Activated naive CD4-positive, alpha-beta T cell treated with anti-CD3 and anti-CD28 coated beads for 36 hours (primary cell): ENCODE results near the gene ACTA2. TPM values are rescaled to one million over a fixed set of nuclear protein-coding genes. Genes with fewer than 3 reads are reported as not detected.
A peak's percentile ranks its signal among the peaks of the same experiment; 100 is the strongest.

ENCODE experiments used
- CTCF ChIA-PET: fragments of 350-600 bp; sonication (Branson Sonifier 250); formaldehyde crosslinking; loops from one replicate; lab custom pipeline; 2021; ENCODE audit warnings: antibody characterized with exemption; lab: Charles Lee
- DNase-seq: peaks from one replicate; pipeline ENCODE4 v3.0.0-alpha.2; 2020
- H3K27ac Mint-ChIP-seq: one replicate; pipeline ENCODE4 v1.8.0; 2021; ENCODE audit warnings: mild to moderate bottlenecking, mixed read lengths
- H3K27me3 Mint-ChIP-seq: one replicate; pipeline ENCODE4 v1.8.0; 2021; ENCODE audit warnings: low read depth, mixed read lengths
- H3K36me3 Mint-ChIP-seq: one replicate; pipeline ENCODE4 v1.8.0; 2021; ENCODE audit warnings: low read depth, mixed read lengths
- H3K4me1 Mint-ChIP-seq: one replicate; pipeline ENCODE4 v1.8.0; 2021; ENCODE audit warnings: low read depth, mixed read lengths
- H3K4me3 Mint-ChIP-seq: one replicate; pipeline ENCODE4 v1.8.0; 2021; ENCODE audit warnings: mild to moderate bottlenecking, moderate library complexity, mixed read lengths
- H3K9me3 Mint-ChIP-seq: one replicate; pipeline ENCODE4 v1.8.0; 2021; ENCODE audit warnings: mixed read lengths
- intact Hi-C: fragments of 100-400 bp; cut with micrococcal nuclease; formaldehyde crosslinking; loops from one replicate; pipeline ENCODE4 v1.15.1; 2023
- total RNA-seq, 2 experiments: library from RNA; stranded (reverse); gene quantifications; one replicate each; pipeline ENCODE4 v1.2.3, GENCODE V29; 2021

The ACTA2 gene
- total RNA-seq, 2 experiments from 2014 or later: 3.6 to 4.0 TPM

- intact Hi-C loops: no loop called here
- H3K4me3 Mint-ChIP-seq: no peak overlapping the region
- DNase-seq: no peak
- no peaks in the 10 kb centered on the region for H3K27me3 Mint-ChIP-seq
- CTCF ChIA-PET: interaction anchor here (0.6 to 6.8 kb wide), 2 partner anchors 14 to 45 kb away, joined by 3 to 63 read pairs; no protein-coding TSS in a partner anchor
- no peaks in the 10 kb centered on the region for H3K36me3 Mint-ChIP-seq
- peaks cover 9% of the 10 kb centered on the region for H3K4me1 Mint-ChIP-seq
- H3K27ac Mint-ChIP-seq: no peak overlapping the region
- no peaks in the 10 kb centered on the region for H3K9me3 Mint-ChIP-seq
These were observed 5.5 kb downstream of the ACTA2 start for GRCh38 chr10:88946965-88947590.

DNA sequence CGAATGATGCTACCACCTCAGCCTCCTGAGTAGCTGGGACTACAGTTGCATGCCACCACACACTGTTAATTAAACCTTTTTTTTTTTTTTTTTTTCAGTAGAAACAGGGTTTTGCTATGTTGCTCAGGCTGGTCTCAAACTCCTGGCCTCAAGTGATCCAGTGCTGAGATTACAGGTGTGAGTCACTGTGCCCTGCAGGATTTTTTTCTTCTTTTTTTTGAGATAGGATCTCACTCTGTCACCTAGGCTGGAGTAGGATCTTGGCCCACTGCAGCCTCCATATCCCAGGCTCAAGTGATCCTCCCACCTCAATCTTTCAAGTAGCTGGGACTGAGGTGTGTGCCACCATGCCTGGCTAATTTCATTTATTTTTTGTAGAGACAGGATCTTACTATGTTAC lies 6.4 kb downstream of the ACTA2 start:
- intact Hi-C loops: no loop called here
- Mint-ChIP-seq H3K9me3 (no peaks in the 10 kb centered on the region), H3K4me1 (peaks cover 9% of the 10 kb centered on the region)

DNA sequence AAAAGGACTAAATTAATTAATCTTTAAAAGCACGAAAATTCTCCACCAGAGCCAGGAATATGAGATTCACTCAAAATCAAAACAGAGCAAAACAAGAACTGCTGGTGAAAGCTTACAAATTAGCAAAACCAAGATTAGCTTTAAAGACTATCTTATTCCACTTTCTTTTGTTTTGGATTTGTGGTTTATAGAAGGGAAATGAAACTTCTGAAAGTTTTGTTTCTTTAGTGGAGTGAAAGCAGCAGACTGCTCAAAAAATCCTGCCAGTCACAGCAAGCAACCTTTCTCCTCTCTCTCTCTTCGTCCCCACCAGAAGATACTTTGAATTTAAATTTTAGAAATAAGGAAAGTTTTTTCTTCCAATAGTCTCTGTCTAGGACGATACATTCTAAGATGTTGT lies 7.8 kb downstream of the ACTA2 start:
- CTCF ChIA-PET: interaction anchor here (0.8 to 6.8 kb wide), 5 partner anchors 12 to 273 kb away, joined by 3 to 63 read pairs (median 5); no protein-coding TSS in a partner anchor
- H3K27ac Mint-ChIP-seq: no peak overlapping the region
- H3K4me1 Mint-ChIP-seq: peaks cover 9% of the 10 kb centered on the region
- no peak overlapping the region for H3K4me3 Mint-ChIP-seq
- H3K36me3 Mint-ChIP-seq: no peaks in the 10 kb centered on the region
- no peaks in the 10 kb centered on the region for H3K27me3 Mint-ChIP-seq
- H3K9me3 Mint-ChIP-seq: no peaks in the 10 kb centered on the region
- DNase-seq: no peak
- intact Hi-C loops: no loop called here

More for the DNA sequence above, 6.4 kb downstream of the ACTA2 start:
- no peak for DNase-seq
- H3K36me3 Mint-ChIP-seq: no peaks in the 10 kb centered on the region
- no peaks in the 10 kb centered on the region for H3K27me3 Mint-ChIP-seq
- H3K4me3 Mint-ChIP-seq: no peak overlapping the region
- CTCF ChIA-PET: interaction anchor here (0.7 to 6.8 kb wide), 3 partner anchors 13 to 261 kb away, joined by 3 to 63 read pairs (median 3); partner anchors contain the start of gene CH25H
- no peak overlapping the region for H3K27ac Mint-ChIP-seq

- no peaks in the 10 kb centered on the region for H3K27me3 Mint-ChIP-seq
- no peak overlapping the region for H3K27ac Mint-ChIP-seq
- CTCF ChIA-PET: interaction anchor here (0.7 to 6.8 kb wide), 6 partner anchors 11 to 274 kb away, joined by 3 to 63 read pairs (median 6); partner anchors contain the start of gene CH25H
- DNase-seq: no peak
- peaks cover 9% of the 10 kb centered on the region for H3K4me1 Mint-ChIP-seq
- no peaks in the 10 kb centered on the region for H3K36me3 Mint-ChIP-seq
- no peaks in the 10 kb centered on the region for H3K9me3 Mint-ChIP-seq
- no peak overlapping the region for H3K4me3 Mint-ChIP-seq
- intact Hi-C loops: no loop called here
These were observed 8.8 kb downstream of the ACTA2 start for GRCh38 chr10:88943778-88944177.

GRCh38 chr10:88941026-88941425 lies 11.5 kb downstream of the ACTA2 start:
- H3K9me3 Mint-ChIP-seq: no peaks in the 10 kb centered on the region
- no peak overlapping the region for H3K27ac Mint-ChIP-seq
- intact Hi-C loops: no loop called here

GRCh38 chr10:88938938-88939337 lies 13.6 kb downstream of the ACTA2 start:
- peaks cover 14% of the 10 kb centered on the region for H3K4me1 Mint-ChIP-seq
- H3K27ac Mint-ChIP-seq: no peak overlapping the region
- CTCF ChIA-PET: interaction anchor here (3.0 kb wide), 1 partner anchor 91 kb away, joined by 10 read pairs; no protein-coding TSS in a partner anchor
- intact Hi-C loops: loop anchor here (5.0 kb wide), 1 partner anchor 623 kb away; no protein-coding TSS in a partner anchor
- no peak overlapping the region for H3K4me3 Mint-ChIP-seq
- H3K27me3 Mint-ChIP-seq: no peaks in the 10 kb centered on the region
- DNase-seq: no peak
- H3K36me3 Mint-ChIP-seq: no peaks in the 10 kb centered on the region
- no peaks in the 10 kb centered on the region for H3K9me3 Mint-ChIP-seq

More at GRCh38 chr10:88941026-88941425, 11.5 kb downstream of the ACTA2 start:
- Mint-ChIP-seq H3K4me3 (no peak overlapping the region), H3K4me1 (peaks cover 13% of the 10 kb centered on the region), H3K36me3 (no peaks in the 10 kb centered on the region), H3K27me3 (no peaks in the 10 kb centered on the region)
- CTCF ChIA-PET: interaction anchor here (1.6 to 6.8 kb wide), 3 partner anchors 8 to 105 kb away, joined by 5 to 63 read pairs (median 6); no protein-coding TSS in a partner anchor
- DNase-seq: no peak

DNA sequence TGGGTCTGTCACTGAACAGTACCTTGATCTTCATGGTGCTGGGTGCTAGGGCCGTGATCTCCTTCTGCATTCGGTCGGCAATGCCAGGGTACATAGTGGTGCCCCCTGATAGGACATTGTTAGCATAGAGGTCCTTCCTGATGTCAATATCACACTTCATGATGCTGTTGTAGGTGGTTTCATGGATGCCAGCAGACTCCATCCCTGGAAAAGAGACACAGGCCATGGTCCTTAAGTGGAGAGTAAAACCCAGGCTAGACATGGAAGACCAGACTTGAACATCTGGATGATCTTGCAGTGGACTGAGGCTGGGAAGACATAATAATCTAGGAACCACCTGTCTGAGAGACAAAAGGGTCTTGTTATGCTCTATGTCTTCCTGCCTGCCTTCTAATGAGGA lies 14.5 kb downstream of the ACTA2 start:
- no peaks in the 10 kb centered on the region for H3K36me3 Mint-ChIP-seq
- no peak overlapping the region for H3K4me3 Mint-ChIP-seq
- no peak for DNase-seq
- H3K27ac Mint-ChIP-seq: no peak overlapping the region
- peaks cover 14% of the 10 kb centered on the region for H3K4me1 Mint-ChIP-seq
- H3K9me3 Mint-ChIP-seq: no peaks in the 10 kb centered on the region
- H3K27me3 Mint-ChIP-seq: no peaks in the 10 kb centered on the region
- CTCF ChIA-PET: interaction anchor here (0.7 to 11.9 kb wide), 9 partner anchors 11 to 281 kb away, joined by 3 to 448 read pairs (median 10); partner anchors contain the start of gene FAS
- intact Hi-C loops: loop anchor here (5.0 kb wide), 1 partner anchor 624 kb away; no protein-coding TSS in a partner anchor

DNA sequence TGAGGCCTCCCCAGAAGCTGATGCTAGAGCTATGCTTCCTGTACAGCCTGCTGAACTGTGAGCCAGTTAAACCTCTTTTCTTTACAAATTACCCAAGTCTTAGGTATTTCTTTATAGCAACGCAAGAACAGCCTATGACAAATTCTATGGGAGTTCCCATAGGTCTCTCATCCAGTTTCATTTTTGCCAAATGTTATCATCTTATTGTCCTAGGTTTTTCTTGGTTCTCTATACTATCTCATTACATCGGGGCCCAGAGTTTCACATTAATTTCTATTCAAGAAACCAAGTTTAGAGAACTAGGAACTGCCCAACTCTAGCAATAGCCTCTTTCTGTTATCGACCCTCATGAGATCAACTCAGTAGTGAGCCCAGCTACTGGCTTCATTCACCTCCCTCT lies 15.9 kb downstream of the ACTA2 start:
- intact Hi-C loops: loop anchor here (5.0 kb wide), 1 partner anchor 626 kb away; no protein-coding TSS in a partner anchor
- no peak overlapping the region for H3K4me3 Mint-ChIP-seq
- no peaks in the 10 kb centered on the region for H3K9me3 Mint-ChIP-seq
- peaks cover 18% of the 10 kb centered on the region for H3K4me1 Mint-ChIP-seq
- no peaks in the 10 kb centered on the region for H3K27me3 Mint-ChIP-seq
- CTCF ChIA-PET: interaction anchor here (0.7 to 11.9 kb wide), 11 partner anchors 48 to 727 kb away, joined by 3 to 448 read pairs (median 10); partner anchors contain the start of gene FAS
- no peaks in the 10 kb centered on the region for H3K36me3 Mint-ChIP-seq
- DNase-seq: no peak
- no peak overlapping the region for H3K27ac Mint-ChIP-seq

- no peaks in the 10 kb centered on the region for H3K36me3 Mint-ChIP-seq
- peaks cover 18% of the 10 kb centered on the region for H3K4me1 Mint-ChIP-seq
- CTCF ChIA-PET: interaction anchor here (0.6 to 11.9 kb wide), 48 partner anchors 9 to 536 kb away, joined by 3 to 448 read pairs (median 5); partner anchors contain the start of genes CH25H, FAS and STAMBPL1
- H3K27ac Mint-ChIP-seq: peak overlapping the region; percentile 46
- no peaks in the 10 kb centered on the region for H3K27me3 Mint-ChIP-seq
- peak; percentile 90 for DNase-seq
- H3K4me3 Mint-ChIP-seq: no peak overlapping the region
- intact Hi-C loops: loop anchor here (1.0 to 5.0 kb wide), 8 partner anchors 38 to 627 kb away; no protein-coding TSS in a partner anchor
- no peaks in the 10 kb centered on the region for H3K9me3 Mint-ChIP-seq
These were observed 17.5 kb downstream of the ACTA2 start for GRCh38 chr10:88934900-88935672.

GRCh38 chr10:88933564-88933963 lies 19.0 kb downstream of the ACTA2 start:
- Mint-ChIP-seq H3K4me3 (no peak overlapping the region), H3K4me1 (peaks cover 18% of the 10 kb centered on the region), H3K27ac (no peak overlapping the region), H3K9me3 (no peaks in the 10 kb centered on the region), H3K36me3 (no peaks in the 10 kb centered on the region), H3K27me3 (no peaks in the 10 kb centered on the region)
- DNase-seq: no peak
- CTCF ChIA-PET: interaction anchor here (0.7 to 11.9 kb wide), 46 partner anchors 10 to 369 kb away, joined by 3 to 448 read pairs (median 6); partner anchors contain the start of genes ANKRD22, CH25H, FAS and LIPA
- intact Hi-C loops: no loop called here

- Mint-ChIP-seq H3K36me3 (no peaks in the 10 kb centered on the region), H3K27ac (no peak overlapping the region), H3K4me1 (peaks cover 18% of the 10 kb centered on the region), H3K9me3 (no peaks in the 10 kb centered on the region), H3K27me3 (no peaks in the 10 kb centered on the region), H3K4me3 (no peak overlapping the region)
- CTCF ChIA-PET: interaction anchor here (0.7 to 11.9 kb wide), 54 partner anchors 9 to 368 kb away, joined by 3 to 448 read pairs (median 5); partner anchors contain the start of genes ANKRD22, CH25H, FAS and LIPA
- intact Hi-C loops: loop anchor here (1.0 kb wide), 6 partner anchors 24 to 367 kb away; partner anchors contain the start of gene STAMBPL1
- DNase-seq: peak; percentile 58
These were observed 19.9 kb downstream of the ACTA2 start for GRCh38 chr10:88932539-88933256.
